HepG2 (cell line): ENCODE data around the gene GADD45B. TPM values are rescaled to one million over a fixed set of nuclear protein-coding genes. Genes with fewer than 3 reads are reported as not detected.

Source experiments
- AHDC1 ChIP-seq: sonication (generic); formaldehyde crosslinking; IDR thresholded peaks from 2 replicates; pipeline ENCODE4 v1.5.1; 2020; ENCODE audit warnings: mild to moderate bottlenecking, missing genetic modification reagents, borderline replicate concordance
- ATF1 ChIP-seq: IDR thresholded peaks from 2 replicates; pipeline ENCODE4 v1.6.1; 2016; ENCODE audit warnings: mild to moderate bottlenecking, control low read depth
- GZF1 ChIP-seq: sonication (generic); formaldehyde crosslinking; IDR thresholded peaks from 2 replicates; pipeline ENCODE4 v1.5.1; 2020; ENCODE audit warnings: mild to moderate bottlenecking, missing genetic modification reagents
- HIC2 ChIP-seq: sonication (generic); formaldehyde crosslinking; IDR thresholded peaks from 2 replicates; pipeline ENCODE4 v1.9.0; 2022; ENCODE audit warnings: low read depth, missing genetic modification reagents
- KLF16 ChIP-seq, 2 experiments: sonication (generic) in 1 of 2; formaldehyde crosslinking in 1 of 2; IDR thresholded peaks; 2 replicates each; pipeline versions ENCODE4 v1.6.1 to v1.8.0; 2016 to 2023; ENCODE audit warnings: missing genetic modification reagents in 2 of 2, missing compliant biosample characterization in 1 of 2
- MXI1 ChIP-seq: IDR thresholded peaks from 3 replicates; pipeline ENCODE4 v1.6.1; 2012; ENCODE audit warnings: low read depth, low read length, inconsistent platforms, borderline replicate concordance
- PBX3 ChIP-seq: sonication (generic); formaldehyde crosslinking; IDR thresholded peaks from 2 replicates; pipeline ENCODE4 v1.8.1; 2023; ENCODE audit warnings: missing genetic modification reagents, inconsistent platforms, borderline replicate concordance
- REXO4 ChIP-seq: sonication (generic); formaldehyde crosslinking; IDR thresholded peaks from 2 replicates; pipeline ENCODE4 v1.8.0; 2022; ENCODE audit warnings: missing genetic modification reagents, mild to moderate bottlenecking, borderline replicate concordance
- TIGD3 ChIP-seq: sonication (generic); formaldehyde crosslinking; IDR thresholded peaks from 2 replicates; pipeline ENCODE4 v1.5.1; 2020; ENCODE audit warnings: mild to moderate bottlenecking, missing genetic modification reagents, borderline replicate concordance
- ZBTB37 ChIP-seq: sonication (generic); formaldehyde crosslinking; IDR thresholded peaks from 2 replicates; pipeline ENCODE4 v1.4.0; 2020; ENCODE audit warnings: mild to moderate bottlenecking, missing genetic modification reagents
- ZNF10 ChIP-seq: sonication (generic); formaldehyde crosslinking; IDR thresholded peaks from 2 replicates; pipeline ENCODE4 v1.4.0; 2020; ENCODE audit warnings: mild to moderate bottlenecking, low read depth, missing genetic modification reagents, borderline replicate concordance
- ZNF800 ChIP-seq: sonication (generic); formaldehyde crosslinking; IDR thresholded peaks from 2 replicates; pipeline ENCODE4 v1.4.0; 2020; ENCODE audit warnings: missing genetic modification reagents
- ZSCAN25 ChIP-seq: sonication (generic); formaldehyde crosslinking; IDR thresholded peaks from 2 replicates; pipeline ENCODE4 v1.8.0; 2022; ENCODE audit warnings: mild to moderate bottlenecking, missing genetic modification reagents
- polyA plus RNA-seq, 8 experiments: library from polyadenylated mRNA; depleted of rRNA in 3 of 8; stranded (reverse) in 7 of 8; unstranded in 1 of 8; fragments of >200 nt; fragmentation: Illumina TruSeq in 4 of 8; extraction: Trizol in 4 of 8; gene quantifications; 2 replicates each; pipeline versions ENCODE4 v1.2.1 to v1.2.3, GENCODE V29; 2011 to 2016; ENCODE audit warnings: low read depth in 4 of 8, missing spikeins in 1 of 8, mixed read lengths in 1 of 8; ENCODE audit not compliant: insufficient read depth in 1 of 8
- total RNA-seq, 5 experiments: library from RNA; depleted of rRNA; stranded (reverse); fragments of >200 nt; fragmentation: Illumina TruSeq; extraction: Trizol; gene quantifications; 2 replicates each; pipeline ENCODE4 v1.2.3, GENCODE V29; 2016; ENCODE audit warnings: low read depth in 1 of 5

GADD45B gene
- total and polyA plus RNA-seq, 2 of the 13 experiments (the other 11 are each of a cell fraction or from before 2014, with no cell fraction given) = 4.6 to 34.1 TPM

- peak; percentile 57; the same call in 1 of the 2 replicates for TF ChIP-seq HIC2 (CRISPR knock-in tag)
- no peak; the same call in 1 of the 2 replicates for TF ChIP-seq ZSCAN25 (CRISPR knock-in tag)
- TF ChIP-seq ATF1 (CRISPR knock-in tag) = no peak
- no peak for TF ChIP-seq AHDC1 (CRISPR knock-in tag)
- TF ChIP-seq ZBTB37 = no peak
- no peak for TF ChIP-seq PBX3
- TF ChIP-seq REXO4 (CRISPR knock-in tag) = no peak
- TF ChIP-seq ZNF10 (CRISPR knock-in tag) = no peak
- no peak for TF ChIP-seq ZNF800 (CRISPR knock-in tag)
- TF ChIP-seq KLF16 (CRISPR knock-in tag; IDR thresholded peaks at IDR 0.05) = peak in 1 of 2 experiments; percentile 89; a peak in 2 of 4 replicates
- peak; percentile 71; the same call in 1 of the 3 replicates for TF ChIP-seq MXI1
- TF ChIP-seq GZF1 = no peak; the same call in 1 of the 2 replicates
- TF ChIP-seq TIGD3 = no peak
Observed at GRCh38 chr19:2474232-2475017, 1.5 kb upstream of the GADD45B start (continued).
